B cell (primary cell): ENCODE results near the gene KLK1. TPM values are rescaled to one million over a fixed set of nuclear protein-coding genes. Genes with fewer than 3 reads are reported as not detected.

Experiments used
- ATAC-seq: fragments of 200-7000 bp; cut with Tn5 transposase; one replicate; pipeline ENCODE4 v1.10.0; 2021; ENCODE audit warnings: low read depth, mild to moderate bottlenecking, moderate number of reproducible peaks, moderate library complexity
- CTCF ChIA-PET: fragments of 350-600 bp; sonication (Branson Sonifier 250); formaldehyde crosslinking; loops from one replicate; lab custom pipeline; 2021; ENCODE audit warnings: antibody characterized with exemption, inconsistent platforms; lab: Charles Lee
- POLR2A ChIA-PET: fragments of 350-600 bp; sonication (Branson Sonifier 250); formaldehyde crosslinking; loops from one replicate; lab custom pipeline; 2021; ENCODE audit warnings: antibody characterized with exemption; lab: Charles Lee
- DNase-seq: peaks from one replicate; pipeline ENCODE4 v3.0.0; 2013
- H2AFZ ChIP-seq: 2 replicates; pipeline ENCODE4 v1.6.1; 2012; ENCODE audit warnings: mild to moderate bottlenecking, low read depth, low read length; ENCODE audit not compliant: insufficient read depth, poor library complexity, severe bottlenecking
- H3K27ac ChIP-seq, 2 donors: 1 replicate in 1 of 2; 2 replicates in 1 of 2; pipeline ENCODE4 v1.5.1; 2012 to 2013; ENCODE audit warnings: low read length in 2 of 2, mild to moderate bottlenecking in 2 of 2, moderate library complexity in 1 of 2
- H3K27me3 ChIP-seq, 4 experiments: fragments of 200-600 bp in 1 of 4; sonication (generic) in 1 of 4; replicated peaks in 1 of 4; 1 replicate in 2 of 4; 2 replicates in 2 of 4; pipeline versions ENCODE4 v1.6.1 to v1.7.0; 2013 to 2016; ENCODE audit warnings: low read length in 3 of 4, mild to moderate bottlenecking in 2 of 4, mixed read lengths in 1 of 4, moderate library complexity in 1 of 4; ENCODE audit not compliant: insufficient read depth in 4 of 4, control insufficient read depth in 3 of 4; ENCODE audit errors: control extremely low read depth in 1 of 4
- H3K36me3 ChIP-seq, 2 experiments: replicated peaks in 1 of 2; 1 replicate in 1 of 2; 2 replicates in 1 of 2; pipeline versions ENCODE4 v1.6.1 to v1.7.1; 2013; ENCODE audit warnings: low read length in 1 of 2; ENCODE audit not compliant: insufficient read depth in 2 of 2, control insufficient read depth in 1 of 2; ENCODE audit errors: control extremely low read depth in 1 of 2, extremely low read depth in 1 of 2
- H3K4me1 ChIP-seq, 2 donors: fragments of 200-600 bp in 1 of 2; sonication (generic) in 1 of 2; 1 replicate in 1 of 2; 2 replicates in 1 of 2; pipeline versions ENCODE4 v1.5.1 to v1.6.1; 2013 to 2017; ENCODE audit warnings: low read length in 2 of 2; ENCODE audit not compliant: control insufficient read depth in 2 of 2, insufficient read depth in 2 of 2
- H3K4me2 ChIP-seq: replicated peaks from 2 replicates; pipeline ENCODE3; 2012; ENCODE audit warnings: mild to moderate bottlenecking, low read depth, low read length; ENCODE audit not compliant: poor library complexity, severe bottlenecking
- H3K4me3 ChIP-seq, 5 experiments: fragments of 200-600 bp in 1 of 5; sonication (generic) in 1 of 5; 1 replicate in 3 of 5; 2 replicates in 2 of 5; pipeline versions ENCODE4 v1.5.1 to v1.7.0; 2011 to 2016; ENCODE audit warnings: low read length in 4 of 5, mild to moderate bottlenecking in 4 of 5, low read depth in 2 of 5, control low read depth in 1 of 5, moderate library complexity in 1 of 5; ENCODE audit not compliant: insufficient read depth in 1 of 5; ENCODE audit errors: control extremely low read depth in 1 of 5, extremely low read depth in 1 of 5
- H3K79me2 ChIP-seq: fragments of 200-600 bp; sonication (generic); one replicate; pipeline ENCODE4 v1.6.0; 2016; ENCODE audit warnings: low read length; ENCODE audit not compliant: control insufficient read depth, insufficient read depth
- H3K9ac ChIP-seq: fragments of 200-600 bp; sonication (generic); 2 replicates; pipeline ENCODE4 v1.6.1; 2017; ENCODE audit warnings: mild to moderate bottlenecking, low read length, moderate library complexity
- H3K9me3 ChIP-seq, 3 donors: one replicate each; pipeline versions ENCODE4 v1.6.1 to v1.7.1; 2013; ENCODE audit warnings: low read length in 2 of 3; ENCODE audit not compliant: control insufficient read depth in 2 of 3, insufficient read depth in 1 of 3; ENCODE audit errors: control extremely low read depth in 1 of 3
- H4K20me1 ChIP-seq: 2 replicates; pipeline ENCODE4 v1.6.0; 2012; ENCODE audit warnings: mild to moderate bottlenecking, low read length; ENCODE audit not compliant: insufficient read depth, control insufficient read depth, poor library complexity, severe bottlenecking
- H3K27ac Mint-ChIP-seq: one replicate; pipeline ENCODE4 v1.8.0; 2021; ENCODE audit warnings: mixed read lengths
- H3K27me3 Mint-ChIP-seq: one replicate; pipeline ENCODE4 v1.8.0; 2021; ENCODE audit warnings: mixed read lengths
- H3K4me1 Mint-ChIP-seq: one replicate; pipeline ENCODE4 v1.8.0; 2021; ENCODE audit warnings: mixed read lengths
- H3K4me3 Mint-ChIP-seq: one replicate; pipeline ENCODE4 v1.8.0; 2021; ENCODE audit warnings: mixed read lengths
- H3K9me3 Mint-ChIP-seq: one replicate; pipeline ENCODE4 v1.8.0; 2022; ENCODE audit warnings: mixed read lengths; ENCODE audit not compliant: insufficient read depth
- CTCF ChIP-seq: fragments of 200-600 bp; IDR thresholded peaks from one replicate; pipeline ENCODE4 v1.8.0; 2022; ENCODE audit warnings: antibody characterized with exemption, mild to moderate bottlenecking
- EZH2 ChIP-seq: IDR thresholded peaks from 2 replicates; pipeline ENCODE4 v1.6.1; 2012; ENCODE audit warnings: borderline replicate concordance, low read depth, mild to moderate bottlenecking, moderate library complexity, low read length; ENCODE audit not compliant: insufficient read depth, poor library complexity, severe bottlenecking
- WGBS: methylation state at CpG from one replicate; pipeline ENCODE4 v1.1.5; 2013; ENCODE audit warnings: missing lambda C conversion rate; ENCODE audit not compliant: insufficient coverage; 5-methylcytosine and 5-hydroxymethylcytosine counted together
- intact Hi-C: fragments of 100-400 bp; cut with micrococcal nuclease; formaldehyde crosslinking; loops from one replicate; pipeline ENCODE4 v1.10.0; 2022
- polyA plus RNA-seq: library from polyadenylated mRNA; depleted of rRNA; stranded (reverse); fragments of >200 nt; gene quantifications from 2 replicates; pipeline ENCODE4 v1.2.3, GENCODE V29; 2012
- total RNA-seq, 2 donors: library from RNA; stranded (reverse); fragments of 120-200 nt in 1 of 2; gene quantifications; 1 replicate in 1 of 2; 2 replicates in 1 of 2; pipeline versions ENCODE4 v1.2.3 to v1.2.4, GENCODE V29; 2013 to 2022

KLK1 gene
- total and polyA plus RNA-seq, 2 donors (not counting 1 experiment from before 2014, with no cell fraction given): 9.5 to 15.2 TPM

- Mint-ChIP-seq H3K4me1 (peaks cover 2% of the 10 kb centered on the region), H3K27me3 (peaks cover 60% of the 10 kb centered on the region), H3K27ac (no peak overlapping the region), H3K4me3 (no peak overlapping the region), H3K9me3 (no peaks in the 10 kb centered on the region)
- no peak overlapping the region for H3K27ac ChIP-seq
- H4K20me1 ChIP-seq: no peaks in the 10 kb centered on the region
- no peak overlapping the region for H2AFZ ChIP-seq
- WGBS: 83% methylated on average over 1 of the region's 4 CpGs
- H3K4me1 ChIP-seq: no peaks in the 10 kb centered on the region
- intact Hi-C loops: no loop called here
- ATAC-seq (no peak), DNase-seq (no peak)
- H3K79me2 ChIP-seq: no peaks in the 10 kb centered on the region
- CTCF ChIA-PET: no interaction called here
- peaks cover 0 to 17% (median 4%) of the 10 kb centered on the region in 3 donors for H3K9me3 ChIP-seq
- POLR2A ChIA-PET: no interaction called here
- H3K9ac ChIP-seq: no peak overlapping the region
- peaks cover 0 to 35% (median 3%) of the 10 kb centered on the region in 4 experiments for H3K27me3 ChIP-seq
- no peak overlapping the region for H3K4me2 ChIP-seq
- TF ChIP-seq EZH2 (no peak), CTCF (no peak)
- no peak overlapping the region for H3K4me3 ChIP-seq
- no peaks in the 10 kb centered on the region for H3K36me3 ChIP-seq
Observed at GRCh38 chr19:50859849-50860248, 36.3 kb upstream of the KLK1 start.

GRCh38 chr19:50858886-50859285 is 35.3 kb upstream of the KLK1 start:
- Histone ChIP-seq H2AFZ (no peak overlapping the region), H3K27me3 (peaks cover 0 to 36% (median 3%) of the 10 kb centered on the region in 4 experiments), H3K4me3 (no peak overlapping the region), H3K36me3 (no peaks in the 10 kb centered on the region), H3K9me3 (peaks cover 0 to 17% (median 4%) of the 10 kb centered on the region in 3 donors), H3K4me1 (no peaks in the 10 kb centered on the region), H3K79me2 (no peaks in the 10 kb centered on the region), H3K9ac (no peak overlapping the region), H4K20me1 (no peaks in the 10 kb centered on the region), H3K27ac (no peak overlapping the region), H3K4me2 (no peak overlapping the region)
- ATAC-seq (no peak), DNase-seq (no peak)
- 21% methylated on average over 7 of the region's 7 CpGs for WGBS
- H3K9me3 Mint-ChIP-seq: no peaks in the 10 kb centered on the region
- H3K27ac Mint-ChIP-seq: no peak overlapping the region
- intact Hi-C loops: no loop called here
- POLR2A ChIA-PET: no interaction called here
- no peak overlapping the region for H3K4me3 Mint-ChIP-seq
- CTCF ChIA-PET: no interaction called here
- no peak for TF ChIP-seq CTCF
- no peak for TF ChIP-seq EZH2
- peaks cover 2% of the 10 kb centered on the region for H3K4me1 Mint-ChIP-seq
- peaks cover 63% of the 10 kb centered on the region for H3K27me3 Mint-ChIP-seq
